GM10248 (cell line): ENCODE measurements around the gene LTA4H.
"Not testable (repeated sequence)": the region's sequence is repeated elsewhere in the genome, so short reads cannot be mapped to it uniquely, and the experiment has no call there.

Experiments
- CTCF ChIA-PET: fragments of 300-600 bp; sonication (Branson Sonifier 250); formaldehyde crosslinking; extraction: SDS; loops from one replicate; lab custom pipeline; 2021; ENCODE audit warnings: antibody characterized with exemption; lab: Yijun Ruan, JAX
- POLR2A ChIA-PET: fragments of 350-650 bp; sonication (Branson Sonifier 250); formaldehyde crosslinking; extraction: SDS; loops from one replicate; lab custom pipeline; 2020; ENCODE audit warnings: antibody characterized with exemption; lab: Yijun Ruan, JAX
- DNase-seq: peaks from one replicate; pipeline ENCODE4 v3.0.0; 2012; ENCODE audit errors: extremely low spot score
- CTCF ChIP-seq: IDR thresholded peaks from 2 replicates; pipeline ENCODE4 v1.5.1; 2012; ENCODE audit warnings: mild to moderate bottlenecking, low read depth; ENCODE audit errors: extremely low read depth, missing control alignments, control extremely low read depth

Gene LTA4H

DNA sequence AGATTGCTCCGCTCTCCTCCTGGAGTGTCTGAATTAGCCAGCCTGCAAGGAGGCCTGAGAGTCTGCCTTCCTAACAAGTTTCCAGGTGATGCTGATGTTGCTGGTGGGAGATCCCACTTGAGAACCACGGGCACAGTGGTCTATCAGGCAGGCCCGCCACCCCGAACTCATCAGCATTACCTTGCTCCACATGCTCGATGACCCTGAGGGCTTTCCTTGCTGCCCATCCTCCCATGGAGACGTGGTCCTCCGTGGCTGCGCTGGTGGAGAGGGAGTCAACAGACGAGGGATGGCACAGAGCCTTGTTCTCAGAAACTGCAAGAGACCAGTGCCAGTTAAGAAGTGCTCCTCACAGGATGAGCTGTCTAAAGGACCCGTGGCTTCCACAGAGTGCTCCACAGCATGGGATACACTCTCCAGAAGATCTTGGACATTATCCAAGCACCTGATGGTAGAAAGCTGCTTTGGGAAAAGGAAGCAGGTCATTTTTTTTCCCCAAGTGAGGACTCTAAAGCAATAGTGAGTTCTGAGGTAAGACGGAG, 57.6 kb downstream of the LTA4H start:
- no peak for DNase-seq
- ChIA-PET CTCF (interaction anchor here (0.6 to 3.4 kb wide), 2 partner anchors 13 to 21 kb away, joined by 3 to 13 read pairs; no protein-coding TSS in a partner anchor), POLR2A (no interaction called here)
- no peak for TF ChIP-seq CTCF

DNA sequence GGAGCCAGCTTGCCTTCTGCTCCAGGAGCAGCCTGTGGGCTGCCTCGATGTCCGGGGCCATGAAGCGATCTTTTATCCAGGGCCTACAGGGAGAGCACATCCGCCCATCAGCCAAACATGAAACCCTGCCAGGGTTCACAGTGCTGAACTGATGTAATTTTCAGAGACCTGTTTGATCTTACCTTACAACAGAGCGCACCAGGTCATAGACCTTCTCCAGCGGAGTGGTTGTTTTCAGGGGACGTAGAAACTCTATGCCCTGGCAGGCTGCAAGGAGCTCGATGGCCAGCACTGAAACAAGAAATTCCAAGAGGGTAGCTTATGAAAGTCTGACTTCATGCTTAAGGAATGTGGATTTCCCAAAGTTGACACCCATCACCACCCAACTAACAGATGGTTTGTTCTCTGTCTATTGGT, 59.0 kb downstream of the LTA4H start:
- POLR2A ChIA-PET = no interaction called here
- TF ChIP-seq CTCF = no peak
- CTCF ChIA-PET = interaction anchor here (3.4 kb wide), 1 partner anchor 22 kb away, joined by 13 read pairs; no protein-coding TSS in a partner anchor
- DNase-seq = no peak

DNA sequence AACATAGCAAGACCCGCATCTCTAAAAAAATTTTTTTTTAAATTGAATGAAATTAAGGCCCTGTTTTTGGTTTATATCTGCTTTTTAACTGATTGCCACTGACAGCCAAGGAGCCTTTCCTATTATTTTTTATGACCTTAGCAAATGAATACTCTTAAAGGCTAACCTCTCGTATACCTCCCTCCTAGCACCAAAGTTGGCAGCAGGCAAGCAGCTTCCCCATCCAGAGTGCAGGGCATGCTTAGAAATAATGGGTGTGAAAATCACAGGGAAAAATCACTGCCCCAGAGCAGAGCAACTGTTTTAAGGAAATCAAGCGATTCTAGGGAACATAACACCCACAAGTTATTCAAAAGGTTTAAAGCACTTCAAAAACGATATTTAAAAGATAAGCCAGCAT, 59.9 kb downstream of the LTA4H start:
- CTCF ChIA-PET = interaction anchor here (1.7 kb wide), 1 partner anchor 20 kb away, joined by 4 read pairs; no protein-coding TSS in a partner anchor
- no peak for DNase-seq
- POLR2A ChIA-PET = no interaction called here
- no peak for TF ChIP-seq CTCF

GRCh38 chr12:95974358-95974757, 61.0 kb downstream of the LTA4H start:
- ChIA-PET POLR2A (no interaction called here), CTCF (interaction anchor here (1.7 kb wide), 1 partner anchor 19 kb away, joined by 4 read pairs; no protein-coding TSS in a partner anchor)
- TF ChIP-seq CTCF = no peak
- no peak for DNase-seq

- CTCF ChIA-PET = interaction anchor here (0.8 to 1.9 kb wide), 3 partner anchors 9 to 25 kb away, joined by 3 to 5 read pairs (median 4); no protein-coding TSS in a partner anchor
- POLR2A ChIA-PET = no interaction called here
- DNase-seq = no peak
- no peak for TF ChIP-seq CTCF
Measured at GRCh38 chr12:95972832-95973456, 62.4 kb downstream of the LTA4H start.

- CTCF ChIA-PET = no interaction called here
- TF ChIP-seq CTCF = no peak
- DNase-seq = no peak
- POLR2A ChIA-PET = no interaction called here
Measured at GRCh38 chr12:95970905-95971304, 64.5 kb downstream of the LTA4H start.

DNA sequence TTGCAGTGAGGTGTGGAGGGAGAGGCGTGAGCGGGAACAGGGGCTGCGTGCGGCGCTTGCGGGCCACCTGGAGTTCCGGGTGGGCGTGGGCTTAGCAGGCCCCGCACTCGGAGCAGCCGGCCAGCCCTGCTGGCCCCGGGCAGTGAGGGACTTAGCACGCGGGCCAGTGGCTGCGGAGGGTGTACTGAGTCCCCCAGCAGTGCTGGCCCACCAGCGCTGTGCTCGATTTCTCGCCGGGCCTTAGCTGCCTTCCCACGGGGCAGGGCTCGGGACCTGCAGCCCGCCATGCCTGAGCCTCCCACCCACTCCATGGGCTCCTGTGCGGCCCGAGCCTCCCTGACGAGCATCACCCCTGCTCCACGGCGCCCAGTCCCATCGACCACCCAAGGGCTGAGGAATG, 66.3 kb downstream of the LTA4H start:
- CTCF ChIA-PET, DNase-seq, POLR2A ChIA-PET: not testable (repeated sequence)
